ENCODE data around the gene RPL13. TPM values are rescaled to one million over a fixed set of nuclear protein-coding genes. Genes with fewer than 3 reads are reported as not detected.

RPL13 gene
- total and polyA plus RNA-seq, 7 donors, result 3,641 to 19,173 (median 7,437) TPM

DNA sequence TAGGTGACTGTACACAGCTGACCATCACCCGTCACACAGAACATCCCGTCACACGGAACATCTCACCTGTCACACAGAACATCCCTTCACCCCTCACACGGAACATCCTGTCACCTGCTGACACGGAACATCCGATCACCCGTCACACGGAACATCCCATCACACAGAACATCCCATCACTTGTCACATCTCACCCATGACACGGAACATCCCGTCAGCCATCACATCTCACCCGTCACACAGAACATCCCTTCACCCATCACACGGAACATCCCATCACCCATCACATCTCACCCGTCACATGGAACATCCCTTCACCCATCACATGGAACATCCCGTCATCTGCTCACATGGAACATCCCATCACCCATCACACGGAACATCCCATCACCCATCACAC, 18.9 kb downstream of the RPL13 start:
- no peak for DNase-seq
- H3K9me3 ChIP-seq, result no peaks in the 10 kb centered on the region
- H3K27me3 ChIP-seq, result peaks cover 24 to 33% (median 32%) of the 10 kb centered on the region in 3 donors
- no peaks in the 10 kb centered on the region for H3K36me3 ChIP-seq
- WGBS, 2 donors, result 91 to 94% methylated on average over 15 of the region's 15 CpGs
- peaks cover 5 to 23% (median 19%) of the 10 kb centered on the region in 4 donors for H3K4me1 ChIP-seq
- intact Hi-C loops (cut with DNase I), result no loop called here
- TF ChIP-seq, protein P1, sequence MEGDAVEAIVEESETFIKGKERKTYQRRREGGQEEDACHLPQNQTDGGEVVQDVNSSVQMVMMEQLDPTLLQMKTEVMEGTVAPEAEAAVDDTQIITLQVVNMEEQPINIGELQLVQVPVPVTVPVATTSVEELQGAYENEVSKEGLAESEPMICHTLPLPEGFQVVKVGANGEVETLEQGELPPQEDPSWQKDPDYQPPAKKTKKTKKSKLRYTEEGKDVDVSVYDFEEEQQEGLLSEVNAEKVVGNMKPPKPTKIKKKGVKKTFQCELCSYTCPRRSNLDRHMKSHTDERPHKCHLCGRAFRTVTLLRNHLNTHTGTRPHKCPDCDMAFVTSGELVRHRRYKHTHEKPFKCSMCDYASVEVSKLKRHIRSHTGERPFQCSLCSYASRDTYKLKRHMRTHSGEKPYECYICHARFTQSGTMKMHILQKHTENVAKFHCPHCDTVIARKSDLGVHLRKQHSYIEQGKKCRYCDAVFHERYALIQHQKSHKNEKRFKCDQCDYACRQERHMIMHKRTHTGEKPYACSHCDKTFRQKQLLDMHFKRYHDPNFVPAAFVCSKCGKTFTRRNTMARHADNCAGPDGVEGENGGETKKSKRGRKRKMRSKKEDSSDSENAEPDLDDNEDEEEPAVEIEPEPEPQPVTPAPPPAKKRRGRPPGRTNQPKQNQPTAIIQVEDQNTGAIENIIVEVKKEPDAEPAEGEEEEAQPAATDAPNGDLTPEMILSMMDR (IDR thresholded peaks at IDR 0.05), result no peak
- no peak for TF ChIP-seq POLR2AphosphoS5 (IDR thresholded peaks at IDR 0.05)
- no peak overlapping the region for H3K4me3 ChIP-seq
- no peak overlapping the region for H3K27ac ChIP-seq

DNA sequence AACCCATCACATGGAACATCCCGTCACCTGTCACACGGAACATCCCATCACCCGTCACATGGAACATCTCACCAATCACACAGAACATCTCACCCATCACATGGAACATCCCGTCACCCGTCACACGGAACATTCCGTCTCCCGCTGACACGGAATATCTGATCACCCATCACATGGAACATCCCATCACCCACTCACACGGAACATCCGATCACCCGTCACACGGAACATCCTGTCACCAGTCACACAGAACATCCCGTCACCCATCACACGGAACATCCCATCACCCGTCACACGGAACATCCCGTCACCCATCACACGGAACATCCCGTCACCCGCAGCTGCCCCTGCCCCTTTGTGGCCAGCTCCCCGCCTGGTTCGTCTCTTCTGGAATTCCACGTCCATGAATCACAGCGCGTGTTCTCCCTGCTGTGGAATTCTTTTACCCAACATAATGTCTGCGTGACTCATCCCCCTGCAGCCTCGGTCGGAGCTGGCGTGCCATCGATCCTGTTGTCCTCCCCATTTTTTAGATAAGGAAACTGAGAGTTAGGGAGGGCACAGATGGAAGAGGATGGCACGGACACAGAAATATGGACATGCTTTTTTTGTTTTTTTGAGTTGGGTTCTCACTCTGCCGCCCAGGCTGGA, 20.7 kb downstream of the RPL13 start:
- intact Hi-C loops (cut with DNase I), result no loop called here
- H3K36me3 ChIP-seq, result no peaks in the 10 kb centered on the region
- 92 to 93% methylated on average over 33 of the region's 33 CpGs for WGBS, 2 donors
- no peak overlapping the region for H3K4me3 ChIP-seq
- H3K9me3 ChIP-seq, result no peaks in the 10 kb centered on the region
- TF ChIP-seq POLR2A (IDR thresholded peaks at IDR 0.05), result no peak
- no peak for TF ChIP-seq EP300 (IDR thresholded peaks at IDR 0.05)
- TF ChIP-seq, protein P1 (IDR thresholded peaks at IDR 0.05), result no peak
- peak in 1 of 4 donors; percentile 41 for TF ChIP-seq POLR2AphosphoS5 (IDR thresholded peaks at IDR 0.05)
- DNase-seq, result no peak
- H3K4me1 ChIP-seq, result peaks cover 0 to 4% (median 2%) of the 10 kb centered on the region in 4 donors
- H3K27me3 ChIP-seq, result peaks cover 7 to 16% (median 16%) of the 10 kb centered on the region in 3 donors
- no peak overlapping the region for H3K27ac ChIP-seq

DNA sequence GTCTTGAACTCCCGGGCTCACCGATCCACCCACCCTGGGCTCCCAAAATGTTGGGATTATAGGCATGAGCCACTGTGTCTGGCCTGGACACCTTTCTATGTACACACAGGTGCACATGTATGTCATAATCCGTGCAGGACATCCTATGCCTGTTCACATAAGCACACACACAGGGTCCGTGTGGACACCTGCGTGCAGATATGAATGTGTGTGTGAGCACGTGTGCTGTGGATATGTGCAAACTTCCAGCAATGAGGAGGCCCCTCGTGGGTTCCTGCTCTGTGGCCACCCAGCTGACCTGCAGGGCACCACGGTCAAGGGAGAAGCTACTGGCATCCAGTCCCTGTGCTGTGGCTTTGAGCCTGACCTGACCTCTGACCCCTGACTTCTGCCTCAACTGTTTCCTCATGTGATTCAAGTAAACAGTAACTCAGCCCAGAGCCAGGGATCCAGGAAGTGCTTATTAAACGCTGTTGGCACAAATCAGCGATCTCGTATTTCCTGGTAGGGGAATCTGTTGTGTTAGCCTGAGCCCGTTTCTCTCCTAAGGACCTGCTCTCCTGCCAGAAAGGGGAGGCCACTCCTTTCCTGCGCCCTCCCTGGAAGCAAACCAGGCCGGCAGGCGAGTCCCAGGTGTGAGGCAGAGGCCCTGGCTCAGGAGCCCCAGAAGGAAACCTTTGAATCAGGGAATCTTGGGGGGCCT, 21.5 kb downstream of the RPL13 start:
- intact Hi-C loops (cut with DNase I), result no loop called here
- TF ChIP-seq, protein P1 (IDR thresholded peaks at IDR 0.05), result no peak
- TF ChIP-seq POLR2A (IDR thresholded peaks at IDR 0.05) (no peak), POLR2AphosphoS5 (IDR thresholded peaks at IDR 0.05) (no peak), EP300 (IDR thresholded peaks at IDR 0.05) (no peak)
- Histone ChIP-seq H3K27me3 (peaks cover 0 to 7% (median 7%) of the 10 kb centered on the region in 3 donors), H3K27ac (no peak overlapping the region), H3K36me3 (no peaks in the 10 kb centered on the region), H3K9me3 (no peaks in the 10 kb centered on the region), H3K4me1 (no peaks in the 10 kb centered on the region), H3K4me3 (no peak overlapping the region)
- 29 to 60% methylated on average over 15 of the region's 15 CpGs for WGBS, 2 donors
- no peak for DNase-seq

DNA sequence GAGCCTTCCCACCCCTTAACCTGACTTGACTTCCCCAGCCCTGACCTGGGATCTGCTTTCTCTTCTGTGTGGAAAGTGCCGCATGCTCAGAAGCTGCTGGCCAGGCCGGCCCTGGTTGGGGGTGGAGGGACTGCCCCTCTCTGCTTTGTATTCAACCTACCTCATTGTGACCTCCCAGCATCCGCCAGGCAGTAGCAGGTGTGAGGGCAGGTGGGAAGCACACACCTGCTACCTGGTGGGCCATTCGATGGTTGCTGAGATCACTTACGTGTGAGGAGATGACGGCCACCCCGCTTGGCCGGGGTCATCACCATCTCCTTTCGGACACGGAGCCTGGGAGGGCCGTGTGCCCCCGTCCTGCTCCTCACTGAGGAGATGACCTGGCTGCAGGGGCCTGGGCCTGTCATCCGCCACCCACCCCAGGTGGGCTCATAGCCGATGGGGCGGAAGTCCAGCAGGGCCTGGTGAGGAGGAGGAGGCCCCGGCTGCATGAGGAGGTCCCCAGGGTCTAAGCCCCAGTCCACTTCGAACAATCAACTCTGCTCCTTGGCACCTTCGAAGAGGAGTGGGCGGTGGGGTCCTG, 22.2 kb downstream of the RPL13 start:
- TF ChIP-seq, protein P1 (IDR thresholded peaks at IDR 0.05), result no peak
- no peak for TF ChIP-seq POLR2AphosphoS5 (IDR thresholded peaks at IDR 0.05)
- no peak for TF ChIP-seq POLR2A (IDR thresholded peaks at IDR 0.05)
- no peak for TF ChIP-seq EP300 (IDR thresholded peaks at IDR 0.05)
- no peak for DNase-seq
- H3K36me3 ChIP-seq, result no peaks in the 10 kb centered on the region
- peaks cover 0 to under 1% (median under 1%) of the 10 kb centered on the region in 3 donors for H3K27me3 ChIP-seq
- H3K4me3 ChIP-seq, result no peak overlapping the region
- no peaks in the 10 kb centered on the region for H3K9me3 ChIP-seq
- no peaks in the 10 kb centered on the region for H3K4me1 ChIP-seq
- no peak overlapping the region for H3K27ac ChIP-seq
- 92 to 93% methylated on average over 19 of the region's 19 CpGs for WGBS, 2 donors
- intact Hi-C loops (cut with DNase I), result no loop called here

Measured in sigmoid colon (tissue), 7 donors.